ENCODE results near the gene UBE2S.
"Not testable (repeated sequence)": the region's sequence is repeated elsewhere in the genome, so short reads cannot be mapped to it uniquely, and the experiment has no call there.

The UBE2S gene

DNA sequence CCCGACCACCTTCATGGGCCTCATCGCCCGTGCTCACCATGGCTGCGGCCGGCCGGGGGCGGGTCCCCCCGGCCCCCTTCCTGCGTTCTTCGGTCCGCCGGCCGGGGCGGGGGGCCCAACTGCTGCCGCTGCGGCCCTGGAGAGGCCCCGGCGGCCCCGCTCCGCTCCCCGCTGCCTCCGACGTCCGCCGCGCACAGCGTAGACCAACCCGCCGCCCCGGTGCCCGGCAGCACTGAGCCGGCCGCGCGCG is at the start of gene UBE2S:
TSS of gene UBE2S (minus strand) at position 239 of the 250 bp plus-strand sequence. CDS start at position 40, 199 bp downstream.
- Histone ChIP-seq H3K27ac (peak within 1 kb of the TSS; percentile 91 to 99 (median 96)), H3K4me3 (peak within 1 kb of the TSS; percentile 89 to 100 (median 98)), H4K20me1 (peaks cover 13 to 51% (median 45%) of the 10 kb centered on the region in 11 experiments; a peak in 21 of 22 replicates), H3K9ac (peak within 1 kb of the TSS; percentile 97 to 100 (median 99)), H3K4me1 (peaks cover 40 to 51% (median 49%) of the 10 kb centered on the region in 10 experiments), H3K4me2 (peak within 1 kb of the TSS; percentile 92 to 100 (median 97)), H3K36me3 (peaks cover 28 to 44% (median 41%) of the 10 kb centered on the region in 11 experiments), H3K9me3 (replicated peaks in 1 of 11) (peaks cover 0 to 26% (median 17%) of the 10 kb centered on the region in 11 experiments; a peak in 15 of 22 replicates)
- H3K27me3 ChIP-seq: not testable (repeated sequence)

DNA sequence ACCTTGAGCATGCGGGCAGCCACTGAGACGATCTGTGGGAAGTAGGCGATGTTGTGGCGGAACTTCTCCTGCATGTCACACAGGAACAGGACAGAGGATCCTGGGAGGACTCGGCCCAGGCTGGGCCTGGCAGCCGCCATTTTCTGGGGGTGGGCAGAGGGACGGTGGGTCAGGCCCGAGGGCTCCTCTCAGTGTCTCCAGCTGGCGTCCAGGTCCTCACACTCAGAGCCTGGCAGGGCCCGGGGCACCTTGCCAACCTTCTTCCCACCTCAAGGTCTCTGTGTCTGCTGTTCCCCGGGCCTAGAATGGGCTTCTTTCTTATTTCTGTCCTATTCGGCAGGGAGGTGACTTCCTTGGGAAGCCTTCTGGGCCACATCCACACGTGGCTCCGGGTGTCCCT is 48.8 kb upstream of the UBE2S start:
- Histone ChIP-seq H3K4me3 (no peak overlapping the region), H4K20me1 (peaks cover 13 to 94% (median 84%) of the 10 kb centered on the region in 11 experiments; a peak in 21 of 22 replicates), H3K27ac (no peak overlapping the region), H3K4me2 (no peak overlapping the region), H3K9me3 (replicated peaks in 1 of 11) (peaks cover 0 to 9% (median 0%) of the 10 kb centered on the region in 11 experiments; a peak in 6 of 22 replicates), H3K36me3 (peaks cover 10 to 37% (median 24%) of the 10 kb centered on the region in 11 experiments; a peak in 19 of 22 replicates), H3K9ac (no peak overlapping the region; a peak in 1 of 22 replicates), H3K4me1 (peaks cover 32 to 53% (median 41%) of the 10 kb centered on the region in 10 experiments), H3K27me3 (peaks cover 20 to 31% (median 26%) of the 10 kb centered on the region in 11 experiments)
- no peak for TF ChIP-seq Cebpa-rat (IDR thresholded peaks at IDR 0.05)

DNA sequence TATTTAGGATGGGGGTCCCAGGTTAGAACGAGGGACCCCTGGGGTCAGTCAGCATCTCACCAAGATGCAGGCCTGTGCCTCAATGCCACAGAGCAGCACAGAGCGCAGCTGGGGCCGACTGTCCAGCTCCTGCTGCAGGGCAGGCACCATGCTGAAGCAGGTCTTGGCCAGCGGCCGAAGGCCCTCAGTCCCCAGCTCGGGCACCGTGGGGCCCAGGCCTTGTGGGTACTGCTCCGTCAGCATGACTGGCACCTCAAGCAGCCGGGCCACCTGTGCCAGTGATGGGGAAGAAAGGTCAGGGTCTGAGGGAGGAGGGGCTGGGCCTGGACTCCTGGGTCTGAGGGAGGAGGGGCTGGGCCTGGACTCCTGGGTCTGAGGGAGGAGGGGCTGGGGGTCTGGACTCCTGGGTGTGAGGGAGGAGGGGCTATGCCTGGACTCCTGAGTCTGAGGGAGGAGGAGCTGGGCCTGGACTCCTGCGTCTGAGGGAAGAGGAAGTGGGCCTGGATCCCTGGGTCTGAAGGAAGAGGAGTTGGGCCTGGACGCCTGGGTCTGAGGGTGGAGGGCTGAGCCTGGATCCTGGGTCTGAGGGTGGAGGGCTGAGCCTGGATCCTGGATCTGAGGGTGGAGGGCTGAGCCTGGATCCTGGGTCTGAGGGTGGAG is 48.1 kb upstream of the UBE2S start:
- Histone ChIP-seq H3K9me3 (replicated peaks in 1 of 11) (peaks cover 0 to 9% (median 0%) of the 10 kb centered on the region in 11 experiments; a peak in 6 of 22 replicates), H3K4me1 (peaks cover 27 to 48% (median 35%) of the 10 kb centered on the region in 10 experiments), H3K4me2 (no peak overlapping the region), H4K20me1 (peaks cover 13 to 91% (median 82%) of the 10 kb centered on the region in 11 experiments; a peak in 21 of 22 replicates), H3K4me3 (no peak overlapping the region), H3K27me3 (peaks cover 25 to 38% (median 32%) of the 10 kb centered on the region in 11 experiments), H3K27ac (no peak overlapping the region), H3K9ac (no peak overlapping the region), H3K36me3 (peaks cover 10 to 37% (median 24%) of the 10 kb centered on the region in 11 experiments; a peak in 19 of 22 replicates)
- TF ChIP-seq Cebpa-rat (IDR thresholded peaks at IDR 0.05): no peak

DNA sequence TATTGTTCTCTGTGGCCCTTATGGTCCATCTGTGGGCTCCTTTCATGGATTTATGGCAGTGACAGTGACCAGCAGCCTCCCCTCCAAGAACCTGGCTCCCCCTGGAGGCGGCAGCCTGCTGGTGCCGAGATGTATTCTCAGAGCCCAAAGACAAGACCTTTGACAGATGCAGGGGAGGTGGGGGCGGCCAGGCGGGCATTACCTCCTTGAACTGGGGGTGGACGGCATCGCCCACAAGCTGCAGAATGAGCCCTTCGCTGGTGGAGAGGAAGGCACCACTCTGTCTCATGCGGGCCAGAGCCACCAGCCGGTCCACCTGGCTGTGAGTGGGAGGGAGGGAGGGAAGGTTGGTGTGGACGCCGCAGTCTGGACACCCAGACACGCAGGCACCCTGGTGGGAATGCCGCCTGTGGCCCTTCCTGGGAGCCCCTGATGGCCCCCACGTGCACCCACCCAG is 47.2 kb upstream of the UBE2S start:
- Histone ChIP-seq H3K4me2 (no peak overlapping the region), H3K9me3 (replicated peaks in 1 of 11) (peaks cover 0 to 9% (median 0%) of the 10 kb centered on the region in 11 experiments; a peak in 6 of 22 replicates), H3K27me3 (peaks cover 33 to 46% (median 41%) of the 10 kb centered on the region in 11 experiments), H3K4me3 (no peak overlapping the region), H3K27ac (no peak overlapping the region), H4K20me1 (peaks cover 8 to 85% (median 74%) of the 10 kb centered on the region in 11 experiments; a peak in 21 of 22 replicates), H3K9ac (no peak overlapping the region), H3K36me3 (peaks cover 10 to 37% (median 24%) of the 10 kb centered on the region in 11 experiments; a peak in 19 of 22 replicates), H3K4me1 (peaks cover 18 to 39% (median 26%) of the 10 kb centered on the region in 10 experiments)
- no peak for TF ChIP-seq Cebpa-rat (IDR thresholded peaks at IDR 0.05)

DNA sequence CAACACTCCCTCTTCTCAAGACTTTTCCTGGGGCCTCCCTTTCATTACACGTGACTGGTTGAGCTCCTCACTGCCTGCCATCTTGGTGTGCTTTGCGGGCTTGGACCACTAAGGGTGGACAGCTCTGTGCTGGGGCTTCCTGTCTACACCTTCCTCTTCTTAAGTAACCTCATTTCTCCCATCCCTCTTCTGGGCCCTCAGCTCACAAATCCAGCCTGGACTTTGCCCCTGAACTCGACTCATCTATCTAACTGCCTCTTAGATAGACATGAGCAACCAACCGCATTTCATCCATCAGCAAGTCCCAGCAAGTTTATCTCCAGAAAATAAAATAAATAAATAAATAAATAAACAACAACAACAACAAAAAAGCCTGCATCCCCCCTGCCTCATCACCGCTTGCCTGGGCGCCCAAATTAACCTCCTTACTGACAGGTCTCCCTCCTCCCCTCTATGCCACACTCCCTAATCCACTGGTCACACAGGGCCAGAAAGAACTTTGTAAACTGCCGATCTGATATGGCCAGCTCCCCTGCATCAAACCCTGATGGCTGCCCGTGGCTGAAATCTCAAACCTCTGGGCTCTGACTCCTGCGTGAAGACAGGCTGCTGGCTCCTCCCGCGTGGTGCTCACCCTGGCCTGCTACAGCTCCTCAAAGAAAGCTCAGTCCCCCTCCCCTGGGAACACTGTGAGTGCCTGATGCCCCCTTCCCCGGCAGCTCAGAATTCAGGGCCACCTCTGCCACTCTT is 46.1 kb upstream of the UBE2S start:
- no peak overlapping the region for H3K27ac ChIP-seq

DNA sequence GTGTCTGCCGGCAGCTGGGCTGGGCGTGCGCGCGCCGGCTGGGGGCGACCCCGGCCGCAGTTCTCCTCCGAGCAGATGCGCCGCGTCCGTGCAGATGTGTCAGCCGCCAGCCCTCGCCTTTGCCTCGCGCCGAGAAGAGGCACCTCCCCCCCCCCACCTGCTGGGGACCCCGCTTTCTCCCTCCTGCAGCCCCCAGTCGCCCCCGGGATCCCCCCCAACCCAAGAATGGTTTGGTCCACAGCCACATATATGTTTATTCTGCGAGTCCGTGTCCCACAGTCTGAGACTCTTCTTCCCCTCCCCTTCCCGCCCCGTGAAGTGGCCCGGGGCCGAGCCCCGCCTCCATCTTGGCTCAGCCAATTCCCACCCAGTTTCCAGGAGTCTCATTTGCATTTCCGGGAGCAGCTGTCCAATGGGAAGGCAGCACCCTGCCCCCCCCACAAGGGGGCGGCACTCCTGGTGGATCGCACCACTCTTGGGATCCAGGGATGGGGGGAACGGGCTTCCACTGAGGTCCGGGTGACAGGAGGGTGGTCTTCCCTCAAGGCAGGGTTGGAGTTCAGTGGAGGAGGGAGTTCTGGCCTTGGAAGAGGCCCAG is 45.3 kb upstream of the UBE2S start:
- Histone ChIP-seq H3K27ac (no peak overlapping the region), H4K20me1 (peaks cover 0 to 65% (median 54%) of the 10 kb centered on the region in 11 experiments; a peak in 21 of 22 replicates), H3K4me3 (peak overlapping the region; percentile 8 to 63 (median 54); a peak in 18 of 20 replicates), H3K4me2 (peak overlapping the region; percentile 80 to 96 (median 90)), H3K9me3 (replicated peaks in 1 of 11) (peaks cover 0 to 9% (median 0%) of the 10 kb centered on the region in 11 experiments; a peak in 6 of 22 replicates), H3K9ac (peak overlapping the region in 3 of 11 experiments; percentile 44 to 63 (median 59); a peak in 3 of 22 replicates), H3K4me1 (peaks cover 8 to 19% (median 13%) of the 10 kb centered on the region in 10 experiments; a peak in 19 of 20 replicates), H3K27me3 (peaks cover 43 to 65% (median 59%) of the 10 kb centered on the region in 11 experiments), H3K36me3 (peaks cover 10 to 37% (median 24%) of the 10 kb centered on the region in 11 experiments; a peak in 19 of 22 replicates)
- TF ChIP-seq Cebpa-rat (IDR thresholded peaks at IDR 0.05): no peak

More for the DNA sequence above, 46.1 kb upstream of the UBE2S start:
- H3K36me3 ChIP-seq: peaks cover 10 to 37% (median 24%) of the 10 kb centered on the region in 11 experiments; a peak in 19 of 22 replicates
- peaks cover 41 to 58% (median 52%) of the 10 kb centered on the region in 11 experiments for H3K27me3 ChIP-seq
- peaks cover 13 to 28% (median 16%) of the 10 kb centered on the region in 10 experiments; a peak in 19 of 20 replicates for H3K4me1 ChIP-seq
- H3K4me2 ChIP-seq: peak overlapping the region in 1 of 11 experiments; percentile 95; a peak in 1 of 22 replicates
- no peak for TF ChIP-seq Cebpa-rat (IDR thresholded peaks at IDR 0.05)
- H3K9ac ChIP-seq: no peak overlapping the region
- peaks cover 0 to 74% (median 63%) of the 10 kb centered on the region in 11 experiments; a peak in 21 of 22 replicates for H4K20me1 ChIP-seq
- peaks cover 0 to 9% (median 0%) of the 10 kb centered on the region in 11 experiments; a peak in 6 of 22 replicates for H3K9me3 ChIP-seq (replicated peaks in 1 of 11)
- H3K4me3 ChIP-seq: no peak overlapping the region

DNA sequence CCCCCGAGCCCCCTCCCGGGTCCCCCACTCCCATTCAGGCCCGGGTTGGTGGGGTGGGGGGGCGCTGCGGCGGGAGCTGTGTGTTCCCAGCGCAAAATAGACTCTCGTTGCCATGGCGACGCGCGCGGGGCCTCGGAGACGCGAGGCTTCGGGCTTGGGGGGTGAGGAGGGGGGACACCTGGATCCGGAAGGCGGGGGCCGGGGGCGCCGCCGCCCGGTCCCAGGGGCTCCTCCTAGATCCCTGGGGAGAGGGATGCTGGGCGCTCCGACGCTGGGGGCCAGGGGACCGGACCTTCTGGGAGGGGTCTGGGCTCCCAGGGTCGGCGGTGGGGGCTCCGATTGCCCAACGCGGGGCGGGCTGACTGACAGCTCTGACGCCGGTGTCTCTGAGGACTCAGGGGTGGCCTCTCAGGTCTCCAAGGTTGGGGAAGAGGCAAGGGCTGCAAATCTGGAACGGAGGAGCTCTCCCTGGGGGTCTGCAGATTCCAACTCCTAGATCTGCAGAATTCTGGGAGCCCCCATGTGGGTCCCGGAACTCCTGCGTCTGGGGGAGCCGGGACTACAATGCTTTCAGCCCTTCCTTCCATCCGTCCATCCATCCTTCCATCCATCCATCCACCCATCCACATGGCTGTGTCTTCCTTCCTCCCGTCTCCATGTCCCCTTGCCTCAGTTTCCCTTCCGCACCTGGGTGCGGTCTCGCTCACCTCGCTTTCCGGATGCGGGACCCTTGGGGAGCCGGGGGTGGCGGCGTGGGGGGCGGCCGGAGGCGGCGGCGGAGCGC is 44.6 kb upstream of the UBE2S start:
- TF ChIP-seq Cebpa-rat (IDR thresholded peaks at IDR 0.05): peak in 2 of 11 experiments; percentile 19 to 20; a peak in 1 of 22 replicates
- Histone ChIP-seq H3K4me2 (peak overlapping the region; percentile 80 to 96 (median 90)), H3K36me3 (peaks cover 10 to 37% (median 24%) of the 10 kb centered on the region in 11 experiments; a peak in 19 of 22 replicates), H3K4me1 (peaks cover 8 to 16% (median 13%) of the 10 kb centered on the region in 10 experiments; a peak in 19 of 20 replicates), H3K9ac (peak overlapping the region in 6 of 11 experiments; percentile 17 to 63 (median 45); a peak in 6 of 22 replicates), H4K20me1 (peaks cover 0 to 64% (median 48%) of the 10 kb centered on the region in 11 experiments; a peak in 21 of 22 replicates), H3K4me3 (peak overlapping the region; percentile 26 to 63 (median 54); a peak in 19 of 20 replicates), H3K27me3 (peaks cover 50 to 72% (median 65%) of the 10 kb centered on the region in 11 experiments), H3K9me3 (replicated peaks in 1 of 11) (peaks cover 0 to 9% (median 0%) of the 10 kb centered on the region in 11 experiments; a peak in 6 of 22 replicates), H3K27ac (no peak overlapping the region)

Data from BLaER1 treated with 17β-estradiol and CSF1 and Interleukin-3, amounts not matched to agents 10 nM and 100 nM (cell line).